Adipocyte (in vitro differentiated cells): ENCODE measurements around the gene ECSIT.

Experiments used
- DNase-seq: peaks from one replicate; pipeline ENCODE4 v3.0.0-alpha.2; 2015; ENCODE audit warnings: low read depth
- H3K27me3 ChIP-seq: replicated peaks from 2 replicates; pipeline ENCODE4 v1.7.0; 2013; ENCODE audit warnings: mild to moderate bottlenecking, low read length, moderate library complexity; ENCODE audit not compliant: control insufficient read depth, insufficient read depth
- H3K36me3 ChIP-seq: 2 replicates; pipeline ENCODE4 v1.7.0; 2013; ENCODE audit warnings: low read length, mild to moderate bottlenecking, moderate library complexity; ENCODE audit not compliant: control insufficient read depth, insufficient read depth, severe bottlenecking
- H3K4me1 ChIP-seq: 2 replicates; pipeline ENCODE4 v1.7.0; 2013; ENCODE audit warnings: mild to moderate bottlenecking, low read length, moderate library complexity; ENCODE audit not compliant: control insufficient read depth, insufficient read depth
- H3K4me3 ChIP-seq: 2 replicates; pipeline ENCODE4 v1.7.0; 2013; ENCODE audit warnings: mild to moderate bottlenecking, low read length, moderate library complexity
- H3K9ac ChIP-seq: 2 replicates; pipeline ENCODE4 v1.7.0; 2013; ENCODE audit warnings: mild to moderate bottlenecking, low read length, moderate library complexity
- H3K9me3 ChIP-seq: 2 replicates; pipeline ENCODE4 v1.7.0; 2013; ENCODE audit warnings: mild to moderate bottlenecking, low read length, moderate library complexity; ENCODE audit not compliant: control insufficient read depth

ECSIT gene

DNA sequence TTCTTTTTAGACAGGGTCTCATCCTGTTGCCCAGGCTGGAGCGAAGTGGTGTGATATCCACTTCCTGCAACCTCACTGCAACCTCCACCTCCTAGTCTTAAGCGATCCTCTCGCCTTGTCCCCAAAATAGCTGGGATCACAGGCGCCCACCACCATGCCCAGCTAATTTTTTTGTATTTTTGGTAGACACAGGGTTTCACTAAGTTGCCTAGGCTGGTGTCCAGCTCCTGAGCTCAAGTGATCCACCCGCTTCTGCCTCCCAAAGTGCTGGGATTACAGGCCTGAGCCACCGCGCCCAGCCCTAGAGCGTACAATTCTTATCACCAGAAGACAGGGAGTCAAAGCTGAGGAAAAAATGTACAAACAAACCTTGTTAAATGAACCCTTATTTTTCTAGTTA is 34.6 kb upstream of the ECSIT start:
- Histone ChIP-seq H3K9me3 (no peaks in the 10 kb centered on the region), H3K4me1 (peaks cover 6% of the 10 kb centered on the region), H3K4me3 (no peak overlapping the region), H3K36me3 (no peaks in the 10 kb centered on the region), H3K27me3 (no peaks in the 10 kb centered on the region), H3K9ac (no peak overlapping the region)
- DNase-seq = no peak

GRCh38 chr19:11560404-11561051 is 31.6 kb upstream of the ECSIT start:
- no peak overlapping the region for H3K9ac ChIP-seq
- no peaks in the 10 kb centered on the region for H3K9me3 ChIP-seq
- H3K4me3 ChIP-seq = no peak overlapping the region
- H3K27me3 ChIP-seq = no peaks in the 10 kb centered on the region
- peaks cover 15% of the 10 kb centered on the region for H3K4me1 ChIP-seq
- H3K36me3 ChIP-seq = peaks cover 1% of the 10 kb centered on the region
- DNase-seq = peak; percentile 82

DNA sequence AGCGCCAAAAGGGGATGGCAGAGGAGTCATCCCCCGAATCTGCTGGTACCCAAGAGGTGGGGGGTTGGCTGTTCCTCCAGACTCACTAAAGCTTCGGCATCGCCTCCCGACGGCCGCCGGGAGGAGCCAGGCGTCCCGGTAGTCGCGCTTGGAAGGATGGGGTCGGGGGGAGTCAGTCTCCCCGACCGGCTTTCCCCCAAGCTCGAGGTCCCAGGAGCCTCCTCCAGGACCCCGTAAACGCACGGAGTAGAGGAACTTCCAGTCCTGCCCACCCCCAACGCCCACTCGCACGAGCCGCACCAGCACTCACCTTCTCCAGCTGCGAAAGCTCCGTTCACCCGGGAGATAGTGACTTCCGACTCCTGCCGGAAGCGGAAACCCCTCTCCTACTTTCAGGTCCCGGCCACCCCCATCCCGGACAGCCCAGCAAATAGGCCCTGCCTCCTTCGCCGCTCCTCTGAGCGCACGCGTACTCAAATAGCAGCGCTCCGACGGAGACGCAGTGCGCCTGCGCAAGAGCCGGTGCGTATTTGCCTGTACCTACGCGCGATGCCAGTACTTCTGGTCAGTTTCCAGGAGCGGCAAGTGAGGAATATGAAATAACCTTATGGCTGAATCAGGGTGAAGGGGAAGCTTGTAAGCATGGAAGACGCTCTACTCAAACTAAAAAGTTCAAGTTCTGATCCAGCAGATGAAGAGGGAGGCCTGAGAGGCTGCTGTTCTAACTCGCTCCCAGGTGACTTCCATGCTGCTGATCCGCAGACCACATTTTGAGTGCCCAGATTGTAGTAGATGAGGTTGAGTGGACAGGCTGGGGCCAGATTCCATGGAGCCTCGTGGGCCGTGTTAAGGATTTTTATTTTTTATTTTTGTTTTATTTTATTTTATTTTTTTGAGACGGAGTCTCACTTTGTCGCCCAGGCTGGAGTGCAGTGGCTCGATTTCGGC is 30.2 kb upstream of the ECSIT start, which contains the start of gene ELOF1:
Gene ELOF1, minus strand, starts transcription at position 350 of the 948 bp plus-strand sequence. CDS start 4,883 bp downstream, outside the sequence.
- H3K4me1 ChIP-seq = peaks cover 15% of the 10 kb centered on the region
- peak within 1 kb of the TSS; percentile 92 for H3K9ac ChIP-seq
- H3K36me3 ChIP-seq = peaks cover 9% of the 10 kb centered on the region
- DNase-seq = peak; percentile 100
- H3K27me3 ChIP-seq = no peaks in the 10 kb centered on the region
- H3K4me3 ChIP-seq = peak within 1 kb of the TSS; percentile 94
- no peaks in the 10 kb centered on the region for H3K9me3 ChIP-seq

DNA sequence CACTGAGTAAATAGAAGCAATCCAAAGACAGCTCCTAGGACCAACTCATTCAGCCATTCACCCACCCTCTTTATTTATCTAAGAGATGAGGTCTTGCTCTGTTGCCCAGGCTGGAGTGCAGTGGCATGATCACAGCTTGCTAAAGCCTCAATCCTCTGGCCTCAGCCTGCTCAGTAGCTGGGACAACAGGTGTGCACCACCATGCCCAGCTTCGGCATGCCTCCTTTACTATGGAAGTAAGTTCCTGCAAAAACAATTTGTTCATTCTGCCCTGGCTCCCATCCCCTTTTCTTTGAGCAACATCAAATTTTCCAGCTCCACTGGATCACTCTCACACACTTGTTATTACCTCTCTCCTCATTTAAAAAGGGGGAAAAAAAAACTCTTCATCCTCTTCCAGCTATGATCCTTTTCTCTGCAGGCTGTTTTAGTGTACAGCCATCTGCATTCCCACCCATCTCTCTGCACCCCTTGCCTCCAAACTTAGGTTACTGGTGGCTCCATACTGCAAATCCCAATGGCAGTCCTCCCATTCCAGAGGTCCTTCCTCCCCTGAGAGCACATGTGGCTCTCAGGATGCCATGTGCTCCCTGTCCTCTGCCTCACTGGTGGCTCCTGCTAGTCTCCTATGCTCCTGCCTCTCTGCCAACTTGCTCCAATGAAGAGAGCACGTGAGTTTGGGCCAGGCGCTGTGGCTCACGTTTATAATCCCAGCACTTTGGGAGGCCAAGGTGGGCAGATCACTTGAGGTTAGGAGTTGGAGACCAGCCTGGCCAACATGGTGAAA is 27.9 kb upstream of the ECSIT start:
- Histone ChIP-seq H3K9ac (no peak overlapping the region), H3K4me1 (peaks cover 15% of the 10 kb centered on the region), H3K36me3 (peaks cover 32% of the 10 kb centered on the region), H3K4me3 (no peak overlapping the region), H3K27me3 (no peaks in the 10 kb centered on the region), H3K9me3 (no peaks in the 10 kb centered on the region)
- DNase-seq = no peak

GRCh38 chr19:11555246-11555645 is 26.3 kb upstream of the ECSIT start:
- Histone ChIP-seq H3K4me3 (no peak overlapping the region), H3K9ac (no peak overlapping the region), H3K4me1 (peaks cover 12% of the 10 kb centered on the region), H3K9me3 (no peaks in the 10 kb centered on the region), H3K27me3 (no peaks in the 10 kb centered on the region), H3K36me3 (peaks cover 32% of the 10 kb centered on the region)
- no peak for DNase-seq

DNA sequence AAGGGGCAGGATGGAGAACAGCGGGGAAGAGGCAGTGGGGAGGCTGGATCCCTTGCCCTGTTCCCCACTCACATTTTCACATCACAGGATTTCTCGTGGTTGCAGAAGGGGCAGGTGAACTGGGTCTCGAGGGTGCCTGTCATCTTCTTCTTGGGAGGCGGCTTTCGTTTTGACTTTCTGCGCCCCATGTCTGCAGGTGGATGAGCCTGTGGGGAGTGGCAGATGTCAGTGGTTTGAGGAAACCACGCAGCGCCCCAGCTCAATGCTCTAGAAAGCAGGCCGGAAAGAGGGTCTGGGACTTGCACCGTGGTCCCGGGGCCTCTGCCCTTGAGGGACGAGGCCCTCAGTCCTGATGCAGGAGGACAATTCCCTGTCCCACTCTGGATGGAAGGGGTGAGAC is 25.2 kb upstream of the ECSIT start:
- H3K4me1 ChIP-seq = peaks cover 9% of the 10 kb centered on the region
- no peak for DNase-seq
- peaks cover 32% of the 10 kb centered on the region for H3K36me3 ChIP-seq
- no peaks in the 10 kb centered on the region for H3K27me3 ChIP-seq
- H3K4me3 ChIP-seq = no peak overlapping the region
- no peaks in the 10 kb centered on the region for H3K9me3 ChIP-seq
- H3K9ac ChIP-seq = no peak overlapping the region

GRCh38 chr19:11552666-11553372 is 23.9 kb upstream of the ECSIT start:
- no peak for DNase-seq
- H3K36me3 ChIP-seq = peaks cover 32% of the 10 kb centered on the region
- H3K4me3 ChIP-seq = no peak overlapping the region
- no peaks in the 10 kb centered on the region for H3K27me3 ChIP-seq
- H3K9me3 ChIP-seq = no peaks in the 10 kb centered on the region
- peaks cover 2% of the 10 kb centered on the region for H3K4me1 ChIP-seq
- H3K9ac ChIP-seq = no peak overlapping the region

GRCh38 chr19:11551603-11552235 is 22.8 kb upstream of the ECSIT start:
- Histone ChIP-seq H3K4me3 (no peak overlapping the region), H3K36me3 (peaks cover 32% of the 10 kb centered on the region), H3K9me3 (no peaks in the 10 kb centered on the region), H3K27me3 (no peaks in the 10 kb centered on the region), H3K4me1 (no peaks in the 10 kb centered on the region), H3K9ac (no peak overlapping the region)
- no peak for DNase-seq

DNA sequence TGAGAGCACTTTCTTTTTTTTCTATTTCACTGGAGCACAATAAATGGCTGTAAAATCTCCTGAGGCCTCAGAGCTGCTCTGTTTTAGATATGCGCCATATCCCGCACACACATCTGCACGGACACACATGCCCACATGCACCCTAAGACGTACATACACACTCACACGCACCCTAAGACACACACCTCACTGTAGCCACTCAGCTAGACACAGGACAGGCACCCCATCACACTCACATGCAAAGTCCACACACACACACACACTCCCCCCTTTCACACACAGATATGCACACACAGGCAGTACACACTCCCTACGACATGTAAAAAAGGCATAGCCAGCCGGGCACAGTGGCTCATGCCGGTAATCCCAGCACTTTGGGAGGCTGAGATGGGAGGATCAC is 21.3 kb upstream of the ECSIT start:
- no peak for DNase-seq
- Histone ChIP-seq H3K9ac (no peak overlapping the region), H3K27me3 (no peaks in the 10 kb centered on the region), H3K9me3 (no peaks in the 10 kb centered on the region), H3K4me3 (no peak overlapping the region), H3K4me1 (no peaks in the 10 kb centered on the region), H3K36me3 (peaks cover 28% of the 10 kb centered on the region)

DNA sequence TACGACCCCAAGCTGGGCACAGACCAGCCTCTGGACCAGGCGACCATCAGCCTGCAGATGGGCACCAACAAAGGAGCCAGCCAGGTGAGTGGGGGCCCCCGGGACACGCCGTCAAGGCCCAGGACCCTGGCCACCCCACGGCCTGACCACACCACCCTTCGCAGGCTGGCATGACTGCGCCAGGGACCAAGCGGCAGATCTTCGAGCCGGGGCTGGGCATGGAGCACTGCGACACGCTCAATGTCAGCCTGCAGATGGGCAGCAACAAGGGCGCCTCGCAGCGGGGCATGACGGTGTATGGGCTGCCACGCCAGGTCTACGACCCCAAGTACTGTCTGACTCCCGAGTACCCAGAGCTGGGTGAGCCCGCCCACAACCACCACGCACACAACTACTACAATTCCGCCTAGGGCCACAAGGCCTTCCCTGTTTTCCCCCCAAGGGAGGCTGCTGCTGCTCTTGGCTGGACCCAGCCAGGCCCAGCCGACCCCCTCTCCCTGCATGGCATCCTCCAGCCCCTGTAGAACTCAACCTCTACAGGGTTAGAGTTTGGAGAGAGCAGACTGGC is 20.5 kb upstream of the ECSIT start:
- no peak overlapping the region for H3K4me3 ChIP-seq

More for the DNA sequence above, 20.5 kb upstream of the ECSIT start:
- Histone ChIP-seq H3K9ac (no peak overlapping the region), H3K4me1 (no peaks in the 10 kb centered on the region), H3K36me3 (peaks cover 26% of the 10 kb centered on the region), H3K9me3 (no peaks in the 10 kb centered on the region), H3K27me3 (no peaks in the 10 kb centered on the region)
- DNase-seq = no peak
